GM10266 (cell line): ENCODE measurements around the gene ITPA.

Experiments
- DNase-seq: peaks from one replicate; pipeline ENCODE4 v3.0.0; 2012; ENCODE audit errors: extremely low spot score
- CTCF ChIP-seq: IDR thresholded peaks from 2 replicates; pipeline ENCODE4 v1.5.1; 2012; ENCODE audit warnings: mild to moderate bottlenecking, low read depth; ENCODE audit not compliant: control insufficient read depth, insufficient read depth; ENCODE audit errors: missing control alignments

Gene ITPA

DNA sequence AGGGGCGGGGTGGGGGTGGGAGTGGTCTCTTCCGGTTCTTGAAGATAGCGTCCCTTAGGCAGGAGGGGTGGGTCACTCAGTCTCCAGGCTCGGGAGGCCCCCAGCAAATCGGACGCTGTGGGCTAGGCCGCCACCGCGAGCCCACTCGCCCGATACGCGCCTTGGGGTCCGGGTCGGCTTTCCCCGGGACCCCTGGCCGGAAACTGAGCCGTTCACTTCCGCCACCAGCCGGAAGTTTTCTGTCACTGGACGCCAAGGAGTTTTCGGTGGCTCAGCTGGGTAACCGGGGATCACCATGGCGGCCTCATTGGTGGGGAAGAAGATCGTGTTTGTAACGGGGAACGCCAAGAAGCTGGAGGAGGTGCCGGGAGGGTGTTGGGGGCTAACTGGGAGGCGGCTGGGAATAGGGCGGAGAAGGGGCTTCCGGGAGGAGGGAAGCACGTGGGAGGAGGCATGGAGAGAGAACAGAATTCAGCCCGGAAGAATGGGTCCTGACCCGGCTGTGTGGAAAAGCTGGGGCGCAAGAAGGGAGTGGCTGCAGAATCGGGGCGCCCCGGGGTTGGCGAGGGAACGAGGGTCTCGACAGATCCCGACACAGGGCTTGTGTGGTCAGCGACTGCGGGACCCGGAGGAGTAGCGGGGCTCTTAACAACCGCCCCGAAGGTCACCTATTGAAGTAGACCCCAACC, at the start of gene ITPA:
TSS of gene ITPA (plus strand) at position 242 of the 689 bp plus-strand sequence. CDS start at position 296, 54 bp downstream.
- DNase-seq, result peak; percentile 82

GRCh38 chr20:3160418-3160817, 48.9 kb upstream of the ITPA start:
- no peak for DNase-seq
- no peak for TF ChIP-seq CTCF

More for the DNA sequence above, at the start of gene ITPA:
- no peak for TF ChIP-seq CTCF

GRCh38 chr20:3161316-3162079, 47.8 kb upstream of the ITPA start:
- no peak for TF ChIP-seq CTCF
- DNase-seq, result no peak

DNA sequence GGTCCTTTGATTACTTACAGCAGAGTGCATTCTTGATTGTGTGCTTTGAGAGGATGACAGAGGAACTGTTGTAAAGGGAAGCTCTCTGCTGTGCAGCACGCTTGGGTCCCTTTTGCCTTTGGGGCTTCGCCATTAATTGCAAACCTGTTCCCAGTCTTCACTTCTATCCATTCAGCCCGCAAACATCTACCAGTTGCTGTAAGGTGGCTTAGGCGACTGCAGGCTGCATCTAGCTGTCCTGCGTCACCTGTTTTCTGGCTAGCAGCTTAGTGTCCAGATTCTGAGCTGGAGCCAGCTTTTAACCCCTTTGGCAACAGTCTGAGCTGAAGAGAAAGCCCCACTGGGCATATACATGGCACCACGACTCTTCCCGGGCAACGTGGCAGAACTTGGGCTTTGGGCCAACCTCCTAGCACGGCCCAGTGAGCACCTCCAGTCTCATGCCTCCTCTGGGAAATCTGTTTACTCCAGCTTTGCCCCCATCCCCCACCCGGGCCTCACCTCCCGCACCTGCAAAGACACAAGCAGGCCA, 47.2 kb upstream of the ITPA start:
- no peak for TF ChIP-seq CTCF
- no peak for DNase-seq

DNA sequence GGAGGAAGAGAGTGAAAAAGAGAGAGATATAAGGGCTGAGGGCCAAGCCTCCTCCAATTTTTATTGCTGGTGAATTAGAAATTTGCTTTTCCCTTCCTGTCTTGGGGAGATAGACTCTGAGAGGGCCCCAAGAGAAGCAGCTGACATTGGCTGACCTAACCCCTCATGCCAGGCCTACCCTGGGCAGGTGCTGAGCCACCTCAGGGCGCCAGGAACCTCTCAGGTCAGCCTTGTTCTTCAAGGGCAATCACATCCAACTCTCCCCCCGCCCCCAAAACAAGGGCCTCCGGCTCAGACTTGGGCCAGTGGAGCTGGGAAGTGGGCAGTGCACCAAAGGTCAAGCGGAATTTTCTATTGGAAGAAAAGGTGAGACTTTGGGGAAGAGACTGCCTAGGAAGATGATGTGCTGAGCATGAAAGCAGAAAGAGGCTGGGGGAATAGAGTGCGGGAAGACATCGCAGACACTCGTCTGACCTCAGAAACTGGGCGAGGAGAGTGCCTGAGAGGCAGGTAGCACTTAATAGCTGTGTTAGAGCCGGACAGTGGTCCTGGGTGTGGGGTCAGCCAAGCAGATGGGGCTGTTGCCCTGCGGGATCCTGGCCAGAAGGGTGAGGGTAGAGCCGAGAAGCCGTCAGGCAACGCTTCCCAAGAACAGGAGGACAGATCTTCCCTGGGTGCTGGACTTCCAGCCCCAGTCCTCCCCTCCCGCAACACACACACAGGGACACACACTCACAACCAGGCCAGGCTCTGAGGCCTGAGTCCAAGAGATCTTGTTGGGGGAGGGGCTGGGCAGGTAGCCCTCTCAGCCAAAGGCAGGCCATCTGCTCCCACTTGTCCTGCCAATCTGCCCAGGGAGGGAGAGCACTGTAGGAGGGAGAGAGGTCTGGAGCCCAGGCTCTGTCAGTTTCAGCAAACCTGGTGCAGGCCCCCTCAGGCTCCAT, 45.9 kb upstream of the ITPA start:
- no peak for TF ChIP-seq CTCF
- peak; percentile 14 for DNase-seq

DNA sequence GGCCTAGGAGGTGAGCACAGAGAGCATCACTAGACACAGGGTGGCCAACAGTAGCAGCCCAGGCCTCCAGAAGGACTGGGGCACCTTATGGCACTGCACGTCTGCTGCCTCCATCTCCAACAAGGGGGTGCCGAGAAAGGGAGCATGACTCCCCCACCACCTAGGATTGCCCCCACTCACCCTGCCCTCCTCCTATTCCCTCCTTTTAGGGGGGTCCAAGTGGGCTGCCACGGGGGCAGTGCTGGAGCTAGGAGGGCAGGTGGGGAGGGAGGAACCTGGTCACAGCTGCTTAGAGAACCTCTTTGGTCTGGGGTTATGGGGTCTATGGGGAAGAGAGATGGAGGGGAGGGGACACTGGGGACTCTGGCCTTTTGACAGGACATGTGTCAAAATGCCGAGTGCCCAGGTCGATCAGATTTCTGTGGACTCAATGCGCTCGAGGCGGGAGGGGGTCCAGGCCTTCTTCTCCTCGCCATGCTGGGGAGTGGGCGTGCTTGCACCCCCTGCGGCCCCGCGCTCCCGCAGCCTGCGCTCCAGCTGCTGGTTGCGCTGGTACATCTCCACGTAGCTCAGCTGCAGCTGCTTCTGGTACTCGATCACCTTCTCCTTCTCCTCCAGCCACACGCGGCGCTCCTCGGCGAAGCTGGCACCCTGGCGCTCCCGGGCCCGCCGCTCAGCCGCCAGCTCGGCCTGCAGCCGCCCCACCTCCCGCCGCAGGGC, 45.1 kb upstream of the ITPA start:
- peak; percentile 29 for DNase-seq
- no peak for TF ChIP-seq CTCF
